HG03108 (cell line): Measurements from ENCODE around the gene CLDN22.
"Not testable (repeated sequence)": the region's sequence is repeated elsewhere in the genome, so short reads cannot be mapped to it uniquely, and the experiment has no call there.

Source experiments
- ATAC-seq: cut with Tn5 transposase; IDR thresholded peaks from one replicate; pipeline ENCODE4 v1.9.1; 2021; ENCODE audit warnings: moderate library complexity; ENCODE audit not compliant: unreplicated experiment

The CLDN22 gene

DNA sequence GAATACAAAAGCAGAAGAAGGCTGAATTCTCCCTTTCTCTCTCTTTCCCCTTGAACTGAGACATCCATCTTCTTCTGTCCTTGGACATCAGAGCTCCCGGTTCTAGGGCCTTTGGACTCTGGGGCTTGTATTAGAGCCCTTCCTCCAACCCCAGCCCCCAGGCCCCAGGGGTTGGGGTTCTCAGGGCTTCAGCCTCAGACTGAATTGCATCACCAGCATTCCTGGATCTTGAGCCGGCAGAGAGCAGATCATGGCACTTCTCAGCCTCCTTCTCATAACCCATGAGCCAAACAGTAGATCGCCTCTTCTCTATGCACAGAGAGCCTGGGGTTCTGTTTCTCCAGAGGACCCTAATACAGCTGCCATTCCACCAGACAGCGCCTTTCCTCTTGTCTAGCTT lies 27.5 kb upstream of the CLDN22 start:
- ATAC-seq, result no peak

DNA sequence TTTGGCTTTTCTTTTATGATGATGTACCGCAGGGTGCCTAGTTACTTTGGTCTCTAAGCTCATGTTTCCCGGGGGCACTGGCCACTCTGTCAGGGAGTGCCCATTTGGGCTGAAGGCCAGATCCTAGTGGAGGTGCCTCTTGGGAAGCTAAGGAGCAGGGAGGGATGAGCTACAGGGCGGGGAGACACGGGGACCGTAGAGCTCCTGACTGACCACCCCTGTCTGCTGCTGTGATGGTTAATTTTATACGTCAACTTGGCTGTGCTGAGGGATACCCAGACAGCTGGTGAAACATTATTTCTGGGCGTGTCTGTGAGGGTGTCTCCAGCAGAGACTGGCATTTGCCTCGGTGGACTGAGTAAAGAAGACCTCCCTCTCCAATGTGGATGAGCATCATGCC lies 27.1 kb upstream of the CLDN22 start:
- no peak for ATAC-seq

DNA sequence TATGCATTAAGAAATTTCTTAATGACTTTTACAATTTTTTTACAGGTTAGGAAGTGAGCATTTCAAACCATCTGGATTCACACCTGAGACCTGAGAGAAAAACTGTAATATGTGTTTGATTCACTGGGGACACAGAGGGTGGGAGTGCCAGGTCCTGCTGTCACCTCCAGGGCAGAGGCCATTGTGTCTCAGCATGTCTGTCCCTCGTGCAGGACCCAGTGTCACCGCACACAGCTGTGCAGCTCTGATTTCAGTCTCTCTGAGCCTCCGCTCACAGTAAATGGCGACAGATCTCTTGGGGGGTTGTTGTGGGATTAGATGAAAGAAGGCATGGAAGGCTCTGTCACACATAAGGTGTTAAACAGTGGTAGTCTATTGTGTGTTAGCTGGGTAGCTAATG lies 25.2 kb upstream of the CLDN22 start:
- no peak for ATAC-seq

DNA sequence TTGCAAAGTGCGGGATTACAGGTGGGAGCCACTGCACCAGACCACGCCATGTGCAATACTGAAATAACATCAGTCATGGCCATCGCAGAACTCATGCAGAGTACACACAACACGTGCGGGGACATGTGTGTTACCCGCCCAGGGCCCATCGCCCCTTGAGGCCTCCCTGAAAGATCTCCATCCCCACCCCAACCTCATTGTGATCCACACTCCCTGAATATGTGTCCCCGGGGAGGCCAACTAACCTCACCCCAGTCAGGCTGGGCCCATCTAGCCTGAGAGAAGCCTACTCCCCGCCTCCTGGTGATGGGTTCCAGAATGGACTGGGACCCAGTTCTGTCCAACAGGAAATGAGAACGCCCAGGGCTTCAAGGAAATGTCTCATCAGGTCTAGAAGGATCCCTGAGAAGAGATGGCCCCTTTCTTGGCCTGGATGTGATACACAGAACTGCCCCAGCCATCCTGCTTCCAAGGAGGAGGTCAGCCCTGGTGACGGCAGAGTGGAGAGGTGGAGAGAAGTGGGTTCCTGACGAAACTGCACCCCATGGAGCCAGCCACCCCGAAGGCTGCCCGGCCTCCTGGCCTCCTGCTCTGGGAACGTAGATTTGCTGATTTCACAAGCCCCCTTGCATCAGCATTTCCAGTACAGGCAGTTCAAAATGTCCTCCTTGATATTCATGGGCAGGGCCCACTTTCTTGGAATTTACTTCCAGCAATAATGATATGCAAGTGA lies 24.6 kb upstream of the CLDN22 start:
- no peak for ATAC-seq

DNA sequence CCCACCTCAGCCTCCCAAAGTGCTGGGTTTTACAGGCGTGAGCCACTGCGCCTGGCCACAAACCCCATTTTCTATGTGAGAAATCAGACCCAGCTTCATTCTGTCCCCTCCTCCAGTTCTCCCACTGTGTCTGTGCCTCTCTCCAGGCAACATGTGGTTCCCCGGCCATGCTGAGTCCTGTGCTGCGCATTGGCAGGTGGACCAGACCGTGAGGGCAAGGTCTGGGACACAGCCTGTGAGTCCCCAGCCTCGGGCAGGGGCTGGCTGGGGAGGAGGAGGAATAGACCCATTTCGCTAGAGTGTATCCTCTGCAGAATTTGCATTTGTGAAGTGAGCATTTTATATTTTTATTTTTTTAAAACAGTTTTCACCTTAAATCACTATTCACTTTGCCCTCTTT lies 23.7 kb upstream of the CLDN22 start:
- ATAC-seq, result no peak

DNA sequence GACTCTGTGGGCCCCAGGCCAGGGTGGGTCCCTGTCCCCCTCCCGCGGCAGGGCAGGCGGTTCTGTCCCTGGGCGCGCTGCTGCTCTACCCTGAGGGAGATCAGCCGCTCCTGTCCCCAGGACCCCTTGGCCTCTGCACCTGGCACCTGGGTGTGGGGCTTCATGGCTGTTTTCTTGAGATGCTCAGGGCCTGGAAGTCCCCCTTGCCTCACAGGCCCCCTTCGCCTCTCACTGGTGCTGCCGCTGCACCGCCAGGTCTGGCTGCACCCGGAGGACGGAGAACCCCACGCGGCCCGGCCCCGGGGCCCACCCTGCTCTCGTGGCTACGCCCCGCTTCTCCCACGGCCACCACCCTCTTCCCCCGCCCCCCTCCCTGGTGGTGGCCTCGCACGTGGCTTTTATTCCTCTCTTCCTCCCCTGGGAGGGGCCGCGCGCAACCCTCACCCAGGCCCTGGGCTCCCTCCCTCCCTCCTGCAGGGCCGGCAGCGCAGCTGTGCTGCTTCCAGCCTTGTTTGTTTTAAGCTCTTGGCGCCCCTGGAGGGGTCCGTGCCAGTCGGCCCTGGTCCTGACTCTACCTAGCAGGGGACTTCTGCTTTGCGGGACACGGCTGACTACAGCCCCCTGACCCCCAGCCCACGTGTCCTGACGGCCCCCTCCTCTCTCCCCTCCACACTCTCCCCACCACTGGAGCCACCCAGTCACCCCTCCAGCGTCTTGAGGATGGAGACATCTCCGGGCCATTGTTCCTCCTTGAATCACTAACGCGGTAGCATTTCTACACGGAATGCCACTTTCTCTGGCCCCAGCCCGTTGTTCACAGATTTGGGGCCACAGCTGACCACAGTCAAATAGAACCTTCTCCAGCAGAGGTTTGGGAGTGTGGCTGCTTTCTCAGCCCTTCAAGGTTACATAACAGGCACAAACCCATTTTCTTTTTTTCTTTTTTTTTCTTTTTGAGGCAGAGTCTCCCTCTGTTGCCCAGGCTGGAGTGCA lies 22.8 kb upstream of the CLDN22 start:
- no peak for ATAC-seq

DNA sequence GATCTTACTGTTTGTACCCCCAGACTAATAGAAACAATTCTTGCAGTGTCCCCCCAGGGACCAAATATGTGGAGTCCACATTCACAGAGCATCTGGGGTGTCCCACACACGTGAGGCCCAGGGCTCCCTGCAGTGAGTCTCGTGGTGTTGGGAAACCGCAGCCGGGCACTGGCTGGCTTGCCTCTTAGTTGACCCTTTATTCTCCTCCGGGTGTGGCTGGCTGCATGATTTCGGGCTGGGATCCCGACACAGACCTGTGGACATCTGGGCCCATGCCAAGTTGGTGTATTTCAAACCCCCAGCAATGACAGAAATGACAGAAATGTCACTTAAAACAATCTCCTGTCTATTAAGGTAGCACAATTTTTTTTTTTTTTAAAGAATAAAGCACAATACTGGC lies 17.8 kb upstream of the CLDN22 start:
- ATAC-seq, result no peak

DNA sequence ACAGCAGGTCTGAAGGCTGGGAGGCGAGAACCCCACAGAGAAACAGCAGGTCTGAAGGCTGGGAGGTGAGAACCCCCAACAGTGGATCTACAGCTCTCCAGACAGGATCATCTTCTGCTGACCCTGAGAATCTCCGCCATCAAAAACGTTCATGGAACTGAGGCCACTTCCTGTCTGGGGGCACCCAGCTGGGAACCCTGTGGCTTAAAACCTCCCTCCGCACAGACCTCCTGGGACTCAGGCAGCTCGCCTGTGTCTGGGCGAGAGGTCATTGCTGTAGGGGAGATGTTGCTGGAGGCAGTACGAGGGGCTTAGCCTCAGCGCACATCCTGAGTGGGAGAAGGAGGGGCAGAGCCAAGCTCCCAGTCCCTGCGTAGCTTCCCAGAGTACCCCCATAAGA lies 17.3 kb upstream of the CLDN22 start:
- ATAC-seq, result no peak

DNA sequence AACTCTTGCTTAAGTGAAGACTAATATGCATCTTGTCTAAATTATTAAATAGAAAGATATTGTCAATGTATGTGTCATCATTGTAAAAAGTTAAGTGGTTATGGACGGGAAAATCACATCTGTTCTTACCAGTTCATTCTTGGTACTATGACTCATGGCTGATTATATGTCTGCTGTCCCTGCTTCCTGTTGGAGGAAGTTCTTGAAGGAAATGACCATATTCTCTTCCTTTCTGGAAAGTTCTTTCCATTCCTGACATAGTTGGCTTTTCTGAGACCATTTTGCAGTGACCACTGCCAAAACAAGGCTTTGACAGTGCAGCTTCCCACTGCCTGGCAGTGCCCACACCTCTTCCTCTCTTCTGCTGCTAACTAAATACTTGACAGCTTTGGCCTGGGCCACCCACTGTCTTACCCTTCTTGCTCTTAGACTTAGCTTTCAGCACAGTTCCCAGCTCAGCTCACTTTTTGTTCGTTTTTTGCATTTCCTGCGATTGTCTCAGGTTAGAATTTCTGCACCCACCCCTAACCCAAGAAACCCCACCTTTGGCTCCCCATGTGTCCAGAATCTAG lies 15.4 kb upstream of the CLDN22 start:
- ATAC-seq, result no peak

DNA sequence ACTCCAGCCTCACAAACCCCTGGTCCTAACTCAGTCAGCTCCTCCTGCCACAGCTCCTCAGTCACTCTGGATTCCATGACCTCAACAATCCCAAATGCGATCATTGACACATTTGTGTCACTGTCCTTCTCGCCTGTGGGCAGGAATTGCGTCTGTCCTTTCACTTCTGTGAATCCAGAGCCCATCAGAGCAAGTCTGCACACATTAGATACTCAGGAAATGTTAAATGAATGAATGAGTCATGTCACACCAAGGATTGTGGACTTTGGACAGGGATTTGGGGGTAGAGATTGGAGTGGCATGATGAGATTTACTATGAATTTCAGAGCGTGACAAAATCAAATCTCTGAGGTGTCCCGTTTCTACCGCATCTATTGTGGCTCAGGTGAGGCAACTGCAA lies 13.9 kb upstream of the CLDN22 start:
- ATAC-seq, result no peak

DNA sequence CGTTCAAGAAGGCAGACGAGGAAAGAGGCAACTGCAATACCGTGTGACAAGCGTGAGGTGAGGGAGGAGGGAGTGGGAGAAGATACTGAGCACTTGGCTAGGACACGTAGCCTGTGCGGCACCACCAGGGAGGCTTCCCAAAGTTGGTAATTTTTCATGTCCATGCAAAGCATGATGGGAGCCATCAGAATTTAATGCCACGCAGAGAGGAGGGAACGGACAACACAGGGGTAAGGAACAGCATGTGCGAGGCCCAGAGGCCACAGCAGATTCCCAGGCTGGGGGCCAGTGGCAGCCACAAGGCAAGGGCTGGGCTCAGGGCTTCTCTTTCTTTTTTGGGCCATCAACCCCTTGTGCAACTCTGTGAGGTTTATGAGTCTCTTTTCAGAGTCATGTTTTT lies 13.1 kb upstream of the CLDN22 start:
- ATAC-seq, result no peak

DNA sequence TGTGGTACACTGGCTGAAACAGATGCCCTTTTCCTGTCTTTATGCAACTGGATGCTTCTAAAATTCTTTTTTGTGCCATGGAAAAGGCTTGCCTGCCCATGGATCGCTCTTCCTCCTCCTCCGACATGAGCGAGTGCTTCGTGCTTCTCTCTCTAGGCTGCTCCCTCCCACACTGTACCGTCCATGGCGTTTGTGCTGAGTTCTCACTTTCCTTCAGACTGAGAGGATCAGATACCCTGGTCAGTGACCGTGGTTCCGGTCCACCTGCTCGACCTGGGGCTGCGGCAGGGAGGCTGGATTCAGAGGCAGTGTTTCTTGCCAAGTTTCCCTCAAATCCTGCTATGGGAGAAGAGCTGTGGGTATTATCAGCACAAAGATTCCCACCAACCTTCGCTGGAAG lies 12.4 kb upstream of the CLDN22 start:
- no peak for ATAC-seq

DNA sequence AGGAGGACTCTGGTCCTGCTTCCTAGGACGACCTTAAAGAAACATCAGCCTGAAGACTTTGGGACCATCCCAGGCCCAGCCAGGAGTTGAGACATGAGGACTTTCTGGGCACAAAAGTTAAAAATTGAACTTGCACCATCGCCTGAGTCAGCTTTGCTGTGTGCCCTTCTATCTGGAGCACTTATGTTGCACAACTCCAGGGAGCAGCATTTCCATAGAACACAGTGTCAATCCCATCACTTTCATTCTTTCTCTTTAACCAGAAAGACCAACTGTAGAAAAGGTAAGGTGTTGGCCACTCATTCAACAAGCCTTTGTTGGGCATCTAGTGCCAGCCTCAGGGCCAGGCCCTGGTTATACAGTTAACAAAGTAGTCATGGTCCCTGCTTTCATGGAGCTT lies 10.8 kb upstream of the CLDN22 start:
- no peak for ATAC-seq

DNA sequence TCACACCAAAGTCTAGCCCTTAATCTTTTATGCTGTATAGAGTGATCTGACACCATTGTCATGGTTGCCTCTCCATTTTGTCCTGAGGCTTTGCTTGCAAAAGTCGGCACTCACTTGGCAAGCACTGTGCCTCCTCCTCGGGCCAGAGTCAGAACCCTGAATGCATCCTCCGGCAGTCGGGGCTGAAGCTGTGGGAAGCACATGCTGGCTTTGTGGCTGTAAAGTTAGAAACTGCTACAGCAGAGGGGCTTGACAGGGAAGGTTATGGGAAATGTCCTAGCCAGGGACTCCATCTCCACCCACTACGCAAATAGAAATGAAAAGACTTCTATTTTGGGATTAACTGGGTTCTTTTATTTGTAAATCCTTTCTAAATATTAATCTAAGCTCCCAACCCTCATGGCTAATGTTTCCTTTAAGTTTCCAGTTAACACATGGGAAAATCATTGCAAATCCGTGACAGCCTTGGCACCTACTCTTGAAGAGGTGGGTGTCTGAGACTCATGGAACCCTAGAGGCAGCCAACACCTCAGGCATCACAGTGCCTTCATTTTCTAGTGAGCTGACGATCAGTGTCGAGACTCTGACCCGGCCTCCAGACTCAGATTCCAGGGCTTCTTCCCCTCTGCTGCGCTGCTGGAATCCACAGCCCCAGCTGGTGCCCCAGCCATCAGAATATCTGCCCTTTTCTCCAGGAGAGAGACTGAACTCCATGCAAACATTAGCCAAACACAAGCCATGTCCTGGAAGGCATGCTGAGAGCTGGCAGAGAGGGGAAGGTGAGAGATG lies 10.1 kb upstream of the CLDN22 start:
- no peak for ATAC-seq

DNA sequence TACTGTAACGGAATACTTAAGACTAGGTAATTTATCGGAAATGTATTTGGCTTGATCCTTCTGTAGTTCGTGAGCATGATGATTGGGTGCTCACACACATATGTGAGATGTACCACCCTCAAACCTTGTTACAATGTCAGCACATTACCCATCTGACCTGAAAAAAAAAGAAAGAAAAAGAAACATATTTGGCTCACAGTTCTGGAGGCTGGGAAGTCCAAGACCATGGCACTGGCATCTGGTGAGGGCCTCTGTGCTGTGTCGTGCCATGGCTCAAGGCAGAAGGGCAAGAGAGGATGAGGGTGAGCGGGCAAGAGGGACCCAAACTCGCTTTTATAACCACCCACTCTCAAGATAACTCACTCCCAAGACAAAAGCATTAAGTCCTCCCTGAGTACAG lies 9.2 kb upstream of the CLDN22 start:
- ATAC-seq, result no peak

DNA sequence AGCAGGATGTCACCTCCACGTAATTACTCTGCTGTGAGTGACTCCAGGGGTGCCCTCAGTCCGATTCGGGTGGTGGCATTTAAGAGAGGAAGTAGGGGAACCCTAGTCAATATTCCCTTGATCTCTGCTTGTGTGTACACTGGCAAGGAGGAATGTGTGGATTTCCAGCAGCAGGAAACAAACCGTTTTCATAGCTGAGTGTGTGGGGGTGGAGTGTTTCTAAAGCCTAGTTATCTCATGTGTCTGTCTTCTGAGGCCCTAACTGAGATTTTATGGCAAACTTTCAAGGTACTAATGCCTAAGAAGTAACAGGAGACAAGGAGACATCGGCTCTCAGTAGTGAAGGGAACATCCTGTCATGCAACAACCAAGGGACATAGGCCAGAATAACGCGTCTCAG lies 8.8 kb upstream of the CLDN22 start:
- no peak for ATAC-seq

DNA sequence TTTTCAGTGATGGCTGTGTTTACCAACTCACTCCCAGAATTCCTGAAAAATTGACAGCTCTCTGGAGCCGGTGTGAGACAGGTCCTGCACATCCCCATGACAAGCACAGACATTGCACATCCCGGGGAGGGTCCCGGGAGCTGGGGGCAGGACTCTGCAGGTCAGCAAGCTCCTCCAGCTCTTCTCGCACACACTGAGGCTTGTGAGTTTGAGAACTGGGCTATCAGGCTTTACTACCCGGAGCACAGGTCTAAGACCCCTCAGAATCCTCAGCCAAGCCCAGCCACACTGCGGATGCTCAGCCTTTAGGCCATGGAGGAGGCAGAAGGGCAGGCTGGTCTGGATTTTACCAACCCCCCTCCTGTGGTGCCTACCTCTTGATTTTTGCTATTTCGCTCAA lies 7.8 kb upstream of the CLDN22 start:
- ATAC-seq, result no peak

DNA sequence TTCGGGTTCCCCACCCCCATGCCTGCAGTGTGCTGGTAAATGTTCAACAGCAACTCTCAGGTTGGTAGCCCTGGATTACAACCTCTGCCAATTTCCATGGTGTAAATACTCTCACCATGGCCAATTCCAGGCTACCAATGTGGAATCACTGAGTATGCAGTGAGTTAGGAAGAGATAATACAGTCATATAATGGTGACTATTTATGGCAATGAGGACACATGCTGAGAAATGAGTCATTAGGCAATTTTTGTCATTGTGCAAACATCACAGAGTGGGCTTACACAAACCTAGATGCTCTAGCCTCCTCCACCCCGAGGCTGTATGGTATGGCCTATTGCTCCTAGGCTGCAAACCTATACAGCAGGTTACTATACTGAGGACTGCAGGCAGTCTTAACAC lies 6.8 kb upstream of the CLDN22 start:
- no peak for ATAC-seq

DNA sequence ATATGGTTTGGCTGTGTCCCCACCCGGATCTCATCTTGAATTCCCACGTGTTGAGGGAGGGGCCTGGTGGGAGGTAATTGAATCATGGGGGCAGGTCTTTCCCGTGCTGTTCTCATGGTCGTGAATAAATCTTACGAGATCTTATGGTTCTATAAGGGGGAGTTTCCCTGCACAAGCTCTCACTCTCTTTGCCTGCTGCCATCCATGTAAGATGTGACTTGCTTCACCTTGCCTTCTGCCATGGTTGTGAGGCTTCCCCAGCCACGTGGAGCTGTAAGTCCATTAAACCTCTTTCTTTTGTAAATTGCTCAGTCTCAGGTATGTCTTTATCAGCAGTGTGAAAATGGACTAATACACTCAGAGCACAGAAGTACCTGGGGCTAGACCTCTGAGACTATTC lies 6.3 kb upstream of the CLDN22 start:
- not testable (repeated sequence) for ATAC-seq

DNA sequence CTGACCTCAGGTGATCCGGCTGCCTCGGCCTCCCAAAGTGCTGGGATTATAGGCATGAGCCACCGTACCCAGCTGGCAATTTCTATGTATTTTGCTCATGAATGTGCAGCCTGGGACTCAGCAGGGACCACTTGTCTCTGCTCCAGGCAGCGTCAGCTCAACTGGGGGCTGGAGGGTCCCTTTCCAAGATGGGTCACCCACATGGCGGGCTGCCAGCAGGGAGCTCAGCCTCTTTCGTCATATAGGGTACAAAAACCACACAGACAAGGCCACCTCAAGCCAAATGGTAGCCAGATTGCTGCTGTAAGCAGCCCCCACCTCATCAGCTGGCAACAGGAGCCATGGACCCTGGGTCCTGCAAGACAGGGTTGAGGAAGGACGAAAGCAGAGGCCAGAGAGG lies 4.5 kb upstream of the CLDN22 start:
- no peak for ATAC-seq

DNA sequence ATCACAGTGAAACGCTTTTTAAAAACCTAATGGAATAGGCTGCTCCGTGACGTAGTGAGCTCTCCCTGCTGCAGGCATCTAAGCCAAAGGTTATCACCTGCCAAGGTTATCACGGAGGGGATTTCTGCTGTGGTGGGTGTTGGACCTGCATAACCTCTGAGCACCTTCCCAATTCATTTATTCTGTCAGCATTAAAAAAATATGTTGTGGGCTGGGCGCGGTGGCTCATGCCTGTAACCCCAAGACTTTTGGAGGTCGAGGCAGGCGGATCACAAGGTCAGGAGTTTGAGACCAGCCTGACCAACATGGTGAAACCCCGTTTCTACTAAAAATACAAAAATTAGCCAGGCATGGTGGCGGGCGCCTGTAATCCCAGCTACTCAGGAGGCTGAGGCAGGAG lies 4.0 kb upstream of the CLDN22 start:
- ATAC-seq, result not testable (repeated sequence)
